ENCODE results near the gene RABEP1. TPM values are rescaled to one million over a fixed set of nuclear protein-coding genes. Genes with fewer than 3 reads are reported as not detected.
A peak's percentile ranks its signal among the peaks of the same experiment; 100 is the strongest.
"Not testable (repeated sequence)": the region's sequence is repeated elsewhere in the genome, so short reads cannot be mapped to it uniquely, and the experiment has no call there.

Gene RABEP1
- total RNA-seq, 1 experiment from 2014 or later: 71.3 TPM

DNA sequence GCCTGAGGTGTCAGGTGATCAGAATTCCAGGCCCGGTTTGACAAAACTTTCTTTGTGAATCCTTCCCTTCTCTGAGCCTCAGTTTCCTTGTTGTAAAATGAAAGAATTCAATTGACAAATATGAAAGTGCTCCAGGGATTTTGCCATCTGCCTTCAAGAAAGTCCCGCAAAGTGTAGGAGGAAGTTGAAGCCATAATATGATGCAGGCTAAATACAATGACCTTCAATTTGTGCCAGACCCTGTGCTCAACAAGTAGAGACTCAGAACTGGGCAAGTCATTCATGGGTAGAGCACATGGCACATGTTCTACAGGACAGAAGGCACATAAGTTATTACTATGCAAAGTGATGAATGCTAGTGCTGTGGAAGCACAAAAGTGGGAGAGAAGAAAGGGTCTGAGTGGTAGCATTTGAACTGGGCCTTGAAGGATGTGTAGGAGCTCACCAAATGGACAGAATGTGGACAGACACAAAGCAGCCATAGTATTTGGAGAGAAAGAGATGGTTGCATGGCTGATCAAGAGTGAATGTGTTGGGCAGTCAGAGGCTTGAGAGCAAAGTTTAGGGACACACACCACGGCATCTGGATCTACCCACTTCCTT lies 45.0 kb upstream of the RABEP1 start:
- Histone ChIP-seq H3K27ac (ENCODE audit: low read depth, low read length, poor library complexity, severe bottlenecking) (no peak overlapping the region), H3K27me3 (replicated peaks; ENCODE audit: insufficient read depth, low read depth, low read length, poor library complexity) (no peaks in the 10 kb centered on the region), H3K4me1 (ENCODE audit: insufficient read depth, low read length, poor library complexity, severe bottlenecking) (no peaks in the 10 kb centered on the region), H3K9me3 (ENCODE audit: low read depth, low read length, poor library complexity, severe bottlenecking) (no peaks in the 10 kb centered on the region), H3K36me3 (ENCODE audit: insufficient read depth, low read length, poor library complexity, severe bottlenecking) (no peaks in the 10 kb centered on the region), H3K4me3 (ENCODE audit: low read depth, low read length, poor library complexity, severe bottlenecking) (no peak overlapping the region)
- intact Hi-C loops (cut with micrococcal nuclease; ENCODE audit: unreplicated experiment): no loop called here
- POLR2A ChIA-PET (ENCODE audit: low non-redundant PET): interaction anchor here (0.6 kb wide), 1 partner anchor 839 kb away, joined by 3 read pairs; no protein-coding TSS in a partner anchor
- no peak for DNase-seq (ENCODE audit: low spot score)
- no TSS peak for BruUV-seq (replicated peaks)
- CTCF ChIA-PET: no interaction called here
- TF ChIP-seq EZH2 (IDR thresholded peaks at IDR 0.05; ENCODE audit: borderline replicate concordance, low read depth, low read length, poor library complexity, severe bottlenecking): no peak
- TF ChIP-seq, protein P1, sequence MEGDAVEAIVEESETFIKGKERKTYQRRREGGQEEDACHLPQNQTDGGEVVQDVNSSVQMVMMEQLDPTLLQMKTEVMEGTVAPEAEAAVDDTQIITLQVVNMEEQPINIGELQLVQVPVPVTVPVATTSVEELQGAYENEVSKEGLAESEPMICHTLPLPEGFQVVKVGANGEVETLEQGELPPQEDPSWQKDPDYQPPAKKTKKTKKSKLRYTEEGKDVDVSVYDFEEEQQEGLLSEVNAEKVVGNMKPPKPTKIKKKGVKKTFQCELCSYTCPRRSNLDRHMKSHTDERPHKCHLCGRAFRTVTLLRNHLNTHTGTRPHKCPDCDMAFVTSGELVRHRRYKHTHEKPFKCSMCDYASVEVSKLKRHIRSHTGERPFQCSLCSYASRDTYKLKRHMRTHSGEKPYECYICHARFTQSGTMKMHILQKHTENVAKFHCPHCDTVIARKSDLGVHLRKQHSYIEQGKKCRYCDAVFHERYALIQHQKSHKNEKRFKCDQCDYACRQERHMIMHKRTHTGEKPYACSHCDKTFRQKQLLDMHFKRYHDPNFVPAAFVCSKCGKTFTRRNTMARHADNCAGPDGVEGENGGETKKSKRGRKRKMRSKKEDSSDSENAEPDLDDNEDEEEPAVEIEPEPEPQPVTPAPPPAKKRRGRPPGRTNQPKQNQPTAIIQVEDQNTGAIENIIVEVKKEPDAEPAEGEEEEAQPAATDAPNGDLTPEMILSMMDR (conservative IDR thresholded peaks at IDR 0.05; ENCODE audit: low read depth, low read length): no peak

DNA sequence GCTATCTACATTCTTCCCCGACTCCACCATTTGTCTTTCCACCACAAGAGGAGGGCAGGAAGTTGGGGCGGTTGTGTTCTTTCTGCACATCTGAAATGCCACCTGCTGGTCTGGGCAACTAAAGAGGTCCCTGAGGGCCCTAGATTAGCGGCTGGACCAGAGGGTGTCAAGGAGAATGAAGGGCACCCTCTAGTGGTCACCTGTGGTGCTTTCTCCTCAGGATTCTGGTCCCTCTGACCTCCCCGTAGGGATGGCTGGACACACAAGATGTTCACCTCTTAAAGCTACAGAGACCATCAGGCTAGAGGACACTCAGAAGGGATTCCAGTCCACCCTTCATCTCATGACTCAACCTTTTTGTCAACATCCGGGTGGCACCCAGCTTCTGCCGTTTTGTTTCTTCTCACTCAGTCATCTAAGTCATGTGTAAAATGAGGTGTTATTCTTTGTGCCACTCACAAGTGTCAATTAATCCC lies 44.5 kb upstream of the RABEP1 start:
- DNase-seq (ENCODE audit: low spot score): peak; percentile 46
- no peaks in the 10 kb centered on the region for H3K36me3 ChIP-seq (ENCODE audit: insufficient read depth, low read length, poor library complexity, severe bottlenecking)
- H3K4me3 ChIP-seq (ENCODE audit: low read depth, low read length, poor library complexity, severe bottlenecking): no peak overlapping the region
- no peaks in the 10 kb centered on the region for H3K27me3 ChIP-seq (replicated peaks; ENCODE audit: insufficient read depth, low read depth, low read length, poor library complexity)
- no peaks in the 10 kb centered on the region for H3K4me1 ChIP-seq (ENCODE audit: insufficient read depth, low read length, poor library complexity, severe bottlenecking)
- H3K9me3 ChIP-seq (ENCODE audit: low read depth, low read length, poor library complexity, severe bottlenecking): no peaks in the 10 kb centered on the region
- no peak overlapping the region for H3K27ac ChIP-seq (ENCODE audit: low read depth, low read length, poor library complexity, severe bottlenecking)
- ChIA-PET CTCF (interaction anchor here (1.2 kb wide), 1 partner anchor 202 kb away, joined by 3 read pairs; the partner anchor contains the start of gene C1QBP), POLR2A (ENCODE audit: low non-redundant PET) (interaction anchor here (0.6 kb wide), 1 partner anchor 840 kb away, joined by 3 read pairs; no protein-coding TSS in a partner anchor)
- no TSS peak for BruUV-seq (replicated peaks)
- no peak for TF ChIP-seq EZH2 (IDR thresholded peaks at IDR 0.05; ENCODE audit: borderline replicate concordance, low read depth, low read length, poor library complexity, severe bottlenecking)
- TF ChIP-seq, protein P1 (conservative IDR thresholded peaks at IDR 0.05; ENCODE audit: low read depth, low read length): peak; percentile 78
- intact Hi-C loops (cut with micrococcal nuclease; ENCODE audit: unreplicated experiment): no loop called here

DNA sequence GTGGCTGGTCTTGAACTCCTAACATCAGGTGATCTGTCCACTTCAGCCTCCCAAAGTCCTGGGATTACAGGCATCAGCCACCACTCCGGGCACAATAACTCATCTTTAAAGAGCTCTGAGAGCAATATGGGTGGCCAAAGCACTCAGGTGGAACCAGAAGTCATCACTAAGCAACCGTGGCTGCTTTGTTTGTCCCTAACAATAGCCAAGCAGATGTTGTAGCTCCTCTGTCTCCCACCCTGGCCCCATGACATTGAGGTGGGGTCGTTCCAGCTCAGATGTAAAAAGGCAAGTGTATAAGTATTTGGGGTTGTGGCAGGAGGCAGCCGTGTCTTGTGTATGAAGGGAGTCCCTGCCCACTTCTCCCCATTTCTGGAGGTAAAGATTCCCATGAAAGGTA lies 43.8 kb upstream of the RABEP1 start:
- Histone ChIP-seq H3K9me3 (ENCODE audit: low read depth, low read length, poor library complexity, severe bottlenecking) (no peaks in the 10 kb centered on the region), H3K4me1 (ENCODE audit: insufficient read depth, low read length, poor library complexity, severe bottlenecking) (no peaks in the 10 kb centered on the region), H3K4me3 (ENCODE audit: low read depth, low read length, poor library complexity, severe bottlenecking) (no peak overlapping the region), H3K27me3 (replicated peaks; ENCODE audit: insufficient read depth, low read depth, low read length, poor library complexity) (no peaks in the 10 kb centered on the region), H3K27ac (ENCODE audit: low read depth, low read length, poor library complexity, severe bottlenecking) (no peak overlapping the region), H3K36me3 (ENCODE audit: insufficient read depth, low read length, poor library complexity, severe bottlenecking) (no peaks in the 10 kb centered on the region)
- DNase-seq (ENCODE audit: low spot score): no peak
- intact Hi-C loops (cut with micrococcal nuclease; ENCODE audit: unreplicated experiment): no loop called here
- TF ChIP-seq EZH2 (IDR thresholded peaks at IDR 0.05; ENCODE audit: borderline replicate concordance, low read depth, low read length, poor library complexity, severe bottlenecking): no peak
- TF ChIP-seq, protein P1 (conservative IDR thresholded peaks at IDR 0.05; ENCODE audit: low read depth, low read length): no peak
- POLR2A ChIA-PET (ENCODE audit: low non-redundant PET): no interaction called here
- no TSS peak for BruUV-seq (replicated peaks)
- CTCF ChIA-PET: interaction anchor here (1.2 kb wide), 1 partner anchor 201 kb away, joined by 3 read pairs; the partner anchor contains the start of gene C1QBP

- H3K9me3 ChIP-seq (ENCODE audit: low read depth, low read length, poor library complexity, severe bottlenecking); H3K4me1 ChIP-seq (ENCODE audit: insufficient read depth, low read length, poor library complexity, severe bottlenecking); POLR2A ChIA-PET (ENCODE audit: low non-redundant PET); DNase-seq (ENCODE audit: low spot score); CTCF ChIA-PET; H3K36me3 ChIP-seq (ENCODE audit: insufficient read depth, low read length, poor library complexity, severe bottlenecking); H3K4me3 ChIP-seq (ENCODE audit: low read depth, low read length, poor library complexity, severe bottlenecking); H3K27ac ChIP-seq (ENCODE audit: low read depth, low read length, poor library complexity, severe bottlenecking); H3K27me3 ChIP-seq (replicated peaks; ENCODE audit: insufficient read depth, low read depth, low read length, poor library complexity); intact Hi-C loops (cut with micrococcal nuclease; ENCODE audit: unreplicated experiment); BruUV-seq (replicated peaks): not testable (repeated sequence)
Measured at GRCh38 chr17:5239769-5240168, 42.3 kb upstream of the RABEP1 start.

Data from A673 (cell line).